GM12872 (cell line): Measurements from ENCODE around the gene DNAJB7.
A peak's percentile ranks its signal among the peaks of the same experiment; 100 is the strongest.

Experiments used
- TF ChIP-seq, protein P1 (sequence below): IDR thresholded peaks from 3 replicates; pipeline ENCODE4 v1.5.1; 2011; ENCODE audit warnings: low read depth, mild to moderate bottlenecking, low read length, moderate library complexity; ENCODE audit not compliant: insufficient read depth

Gene DNAJB7

DNA sequence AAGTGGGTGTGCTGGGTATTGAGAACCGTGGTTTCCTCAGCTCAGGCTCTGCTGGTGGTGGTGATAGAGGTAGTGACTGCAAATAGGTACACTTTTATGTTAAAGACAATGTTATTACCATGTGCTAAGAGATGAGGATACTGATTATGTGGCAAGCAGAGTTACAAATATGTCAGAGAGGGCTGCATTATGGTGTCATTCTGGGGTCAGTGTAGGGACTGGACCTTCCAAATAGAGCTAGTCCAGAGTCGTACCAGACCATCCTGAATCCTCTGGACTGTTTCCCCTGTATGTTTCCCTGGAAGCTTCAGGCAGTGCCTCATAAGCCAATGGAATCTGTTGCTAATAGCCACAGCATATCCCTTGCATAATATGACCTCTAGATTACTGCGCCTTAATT is at the start of gene DNAJB7:
Gene DNAJB7, minus strand, starts transcription at position 101 of the 400 bp plus-strand sequence. CDS start 119 bp downstream, outside the sequence.
- TF ChIP-seq, protein P1, sequence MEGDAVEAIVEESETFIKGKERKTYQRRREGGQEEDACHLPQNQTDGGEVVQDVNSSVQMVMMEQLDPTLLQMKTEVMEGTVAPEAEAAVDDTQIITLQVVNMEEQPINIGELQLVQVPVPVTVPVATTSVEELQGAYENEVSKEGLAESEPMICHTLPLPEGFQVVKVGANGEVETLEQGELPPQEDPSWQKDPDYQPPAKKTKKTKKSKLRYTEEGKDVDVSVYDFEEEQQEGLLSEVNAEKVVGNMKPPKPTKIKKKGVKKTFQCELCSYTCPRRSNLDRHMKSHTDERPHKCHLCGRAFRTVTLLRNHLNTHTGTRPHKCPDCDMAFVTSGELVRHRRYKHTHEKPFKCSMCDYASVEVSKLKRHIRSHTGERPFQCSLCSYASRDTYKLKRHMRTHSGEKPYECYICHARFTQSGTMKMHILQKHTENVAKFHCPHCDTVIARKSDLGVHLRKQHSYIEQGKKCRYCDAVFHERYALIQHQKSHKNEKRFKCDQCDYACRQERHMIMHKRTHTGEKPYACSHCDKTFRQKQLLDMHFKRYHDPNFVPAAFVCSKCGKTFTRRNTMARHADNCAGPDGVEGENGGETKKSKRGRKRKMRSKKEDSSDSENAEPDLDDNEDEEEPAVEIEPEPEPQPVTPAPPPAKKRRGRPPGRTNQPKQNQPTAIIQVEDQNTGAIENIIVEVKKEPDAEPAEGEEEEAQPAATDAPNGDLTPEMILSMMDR = no peak

DNA sequence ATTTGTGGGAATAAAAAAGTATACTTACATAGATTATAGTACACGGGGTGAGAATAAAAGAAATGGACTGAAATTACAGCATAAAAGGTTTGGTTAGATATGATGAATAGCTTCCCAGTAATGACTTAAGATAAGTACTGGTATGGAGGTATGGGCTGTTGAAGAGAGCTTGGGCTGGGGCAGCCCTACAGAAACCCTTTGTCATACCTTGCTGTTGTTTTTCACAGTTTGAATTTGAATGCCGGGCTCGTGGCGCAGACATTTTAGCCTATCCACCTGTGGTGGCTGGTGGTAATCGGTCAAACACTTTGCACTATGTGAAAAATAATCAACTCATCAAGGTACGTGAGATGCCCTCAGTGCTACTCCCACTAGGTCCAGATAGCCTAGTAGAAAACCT is 47.0 kb upstream of the DNAJB7 start:
- TF ChIP-seq, protein P1 = no peak

DNA sequence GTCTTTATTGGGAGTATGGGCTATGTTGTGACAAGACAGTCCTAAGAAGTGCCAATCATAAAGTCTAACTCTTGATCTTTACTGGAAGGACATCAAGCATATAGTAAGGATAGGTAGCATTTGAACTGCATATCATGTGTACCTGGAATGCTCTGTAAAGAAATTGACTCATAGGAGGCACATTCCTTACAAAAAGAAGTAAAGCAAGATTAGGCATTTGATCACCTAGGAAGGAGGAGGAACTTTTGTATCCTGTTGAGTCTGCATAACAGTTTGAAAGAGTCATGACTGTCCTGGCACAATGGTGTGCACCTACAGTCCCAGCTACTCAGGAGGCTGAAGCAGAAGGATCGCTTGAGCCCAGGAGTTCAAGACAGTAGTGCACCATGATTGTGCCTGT is 42.2 kb upstream of the DNAJB7 start:
- TF ChIP-seq, protein P1 = no peak

DNA sequence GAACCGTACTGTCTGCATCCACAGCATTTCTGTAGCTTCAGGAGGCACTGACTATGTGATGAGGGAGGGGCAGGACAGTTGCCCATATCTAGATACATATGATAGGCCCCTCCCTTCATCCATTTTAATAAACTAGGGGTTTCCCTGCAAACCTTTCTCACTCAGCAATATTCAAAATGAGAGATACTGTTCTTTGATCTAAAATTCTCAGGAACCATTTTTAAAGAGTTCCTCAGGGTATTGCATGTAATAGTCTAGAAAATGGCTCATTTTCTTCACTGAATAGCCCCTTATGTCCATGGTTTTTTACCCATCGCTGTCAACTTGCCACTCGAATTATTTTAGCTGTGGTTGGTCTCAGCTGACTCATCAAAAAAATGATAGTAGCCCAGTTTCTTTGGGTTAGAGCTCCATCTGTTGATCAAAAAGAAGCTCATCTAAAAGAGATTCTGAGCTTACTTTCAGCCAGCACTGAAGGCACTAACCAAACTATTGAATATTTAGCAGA is 37.0 kb upstream of the DNAJB7 start:
- TF ChIP-seq, protein P1 = peak; percentile 56

DNA sequence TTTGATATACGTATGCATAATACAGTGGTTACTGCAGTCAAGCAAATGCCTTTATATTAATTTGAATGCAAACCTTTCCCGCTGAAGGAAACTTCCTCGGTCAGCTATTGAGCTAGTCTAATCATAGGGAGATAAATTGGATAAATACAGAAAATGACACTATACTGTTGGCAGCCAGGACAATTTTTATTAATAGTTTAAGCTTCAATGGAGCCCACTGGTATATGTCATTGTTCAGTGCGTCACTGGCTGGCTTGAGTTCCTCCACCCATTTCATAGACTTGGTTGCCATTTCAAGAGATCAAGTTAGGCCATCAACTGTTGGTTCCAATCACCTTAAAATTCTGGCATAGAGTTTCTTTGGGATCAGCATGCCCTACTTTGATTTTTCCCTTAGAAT is 32.5 kb upstream of the DNAJB7 start:
- TF ChIP-seq, protein P1 = no peak

DNA sequence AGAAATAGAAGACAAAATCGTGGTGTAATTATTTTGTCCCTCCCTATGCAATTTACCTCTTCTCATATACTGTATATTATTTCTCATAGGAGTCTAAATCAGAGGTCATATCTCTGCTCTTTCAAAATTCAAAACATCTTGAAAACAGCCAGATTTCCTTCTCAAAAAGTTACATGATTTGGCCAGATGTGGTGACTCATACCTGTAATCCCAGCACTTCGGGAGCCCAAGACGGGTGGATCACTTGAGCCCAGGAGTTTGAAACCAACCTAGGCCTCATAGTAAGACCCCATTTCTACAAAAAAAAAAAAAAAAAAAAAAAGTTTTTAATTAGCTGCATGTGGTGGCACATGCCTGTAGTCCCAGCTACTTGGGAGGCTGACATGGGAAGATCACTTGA is 29.0 kb upstream of the DNAJB7 start:
- TF ChIP-seq, protein P1 = no peak

DNA sequence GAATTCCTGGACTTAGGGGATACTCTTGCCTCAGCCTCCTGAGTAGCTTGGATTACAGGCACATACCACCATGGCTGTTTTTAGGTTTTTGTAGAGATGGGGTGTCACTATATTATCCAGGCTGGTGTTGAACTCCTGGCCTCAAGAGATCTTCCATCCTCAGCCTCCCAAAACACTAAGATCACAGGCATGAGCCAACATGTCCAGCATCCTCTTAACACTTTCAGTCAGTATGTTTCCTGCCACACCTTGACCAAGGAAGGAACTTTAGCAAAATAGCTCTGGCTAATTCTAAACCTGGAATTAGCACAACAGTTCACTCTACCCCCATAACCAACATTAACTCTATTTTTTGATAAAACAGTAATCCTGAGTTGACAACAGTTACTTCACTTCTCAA is 27.2 kb upstream of the DNAJB7 start:
- TF ChIP-seq, protein P1 = no peak
